Measurements from ENCODE around the gene TMEM150B.

- TF ChIP-seq CTCF (IDR thresholded peaks at IDR 0.05) (no peak), POLR2A (IDR thresholded peaks at IDR 0.05) (no peak)
Observed at GRCh38 chr19:55365245-55365644, 40.1 kb upstream of the TMEM150B start.

Measured in uterus (tissue), 2 donors.